Loucy (cell line): Measurements from ENCODE around the gene CC2D2A.

ENCODE experiments used
- H2AFZ ChIP-seq: fragments of 200-600 bp; sonication (generic); 2 replicates; pipeline ENCODE4 v1.6.0; 2016; ENCODE audit warnings: antibody characterized with exemption, mild to moderate bottlenecking, low read length, moderate library complexity
- H3F3A ChIP-seq: fragments of 200-600 bp; 2 replicates; pipeline ENCODE4 v1.6.0; 2016; ENCODE audit warnings: antibody characterized with exemption, low read depth, mild to moderate bottlenecking
- H3K27me3 ChIP-seq: fragments of 200-600 bp; sonication (generic); 2 replicates; pipeline ENCODE4 v1.6.1; 2014; ENCODE audit warnings: low read length, mild to moderate bottlenecking; ENCODE audit not compliant: insufficient read depth, poor library complexity, severe bottlenecking
- H3K36me3 ChIP-seq: fragments of 200-600 bp; sonication (generic); 2 replicates; pipeline ENCODE4 v1.6.1; 2016; ENCODE audit warnings: low read length; ENCODE audit not compliant: insufficient read depth
- H3K4me1 ChIP-seq: fragments of 200-600 bp; sonication (generic); 2 replicates; pipeline ENCODE4 v1.5.1; 2014; ENCODE audit warnings: low read length, mild to moderate bottlenecking; ENCODE audit not compliant: insufficient read depth, poor library complexity, severe bottlenecking
- H3K4me2 ChIP-seq: fragments of 200-600 bp; sonication (generic); 2 replicates; pipeline ENCODE4 v1.6.0; 2014; ENCODE audit warnings: antibody characterized with exemption, low read length, low read depth, mild to moderate bottlenecking; ENCODE audit not compliant: poor library complexity, severe bottlenecking
- H3K4me3 ChIP-seq: fragments of 200-600 bp; sonication (generic); 2 replicates; pipeline ENCODE4 v1.5.1; 2014; ENCODE audit warnings: low read length, mild to moderate bottlenecking, mixed read lengths; ENCODE audit not compliant: poor library complexity, severe bottlenecking
- H3K79me2 ChIP-seq: fragments of 200-600 bp; sonication (generic); 2 replicates; pipeline ENCODE4 v1.6.1; 2014; ENCODE audit warnings: low read length; ENCODE audit not compliant: insufficient read depth
- H3K9ac ChIP-seq: fragments of 200-600 bp; sonication (generic); 2 replicates; pipeline ENCODE4 v1.6.0; 2014; ENCODE audit warnings: mild to moderate bottlenecking, low read depth, low read length, moderate library complexity; ENCODE audit not compliant: poor library complexity, severe bottlenecking
- H3K9me2 ChIP-seq: fragments of 200-600 bp; sonication (generic); replicated peaks from 2 replicates; pipeline ENCODE4 v1.6.1; 2016; ENCODE audit warnings: low read depth, low read length, mixed read lengths
- H3K9me3 ChIP-seq: fragments of 200-600 bp; sonication (generic); 2 replicates; pipeline ENCODE4 v1.6.1; 2014; ENCODE audit warnings: mild to moderate bottlenecking, antibody characterized with exemption, low read length, low read depth; ENCODE audit not compliant: insufficient read depth
- H4K20me1 ChIP-seq: fragments of 200-600 bp; sonication (generic); 2 replicates; pipeline ENCODE4 v1.6.0; 2014; ENCODE audit warnings: antibody characterized with exemption, low read length, mild to moderate bottlenecking; ENCODE audit not compliant: insufficient read depth, poor library complexity, severe bottlenecking
- CTCF ChIP-seq: fragments of 200-600 bp; sonication (generic); conservative IDR thresholded peaks from 2 replicates; pipeline ENCODE4 v1.5.1; 2014; ENCODE audit warnings: mild to moderate bottlenecking, antibody characterized with exemption, low read length
- EZH2phosphoT487 ChIP-seq: fragments of 200-600 bp; IDR thresholded peaks from 2 replicates; pipeline ENCODE4 v1.6.1; 2018; ENCODE audit warnings: antibody characterized with exemption, mild to moderate bottlenecking, moderate library complexity, borderline replicate concordance

CC2D2A gene

GRCh38 chr4:15601862-15602261 lies 132.2 kb downstream of the CC2D2A start:
- peaks cover 4% of the 10 kb centered on the region; the same call in 1 of the 2 replicates for H3K9me3 ChIP-seq
- no peaks in the 10 kb centered on the region for H3K27me3 ChIP-seq
- TF ChIP-seq CTCF (no peak), EZH2phosphoT487 (no peak)

GRCh38 chr4:15605537-15605936 lies 135.9 kb downstream of the CC2D2A start:
- TF ChIP-seq CTCF (no peak), EZH2phosphoT487 (no peak)
- no peak overlapping the region for H2AFZ ChIP-seq
- H4K20me1 ChIP-seq: no peaks in the 10 kb centered on the region
- H3K27me3 ChIP-seq: no peaks in the 10 kb centered on the region
- no peak overlapping the region for H3K4me2 ChIP-seq
- H3K9ac ChIP-seq: no peak overlapping the region
- H3K36me3 ChIP-seq: peaks cover 48% of the 10 kb centered on the region
- H3F3A ChIP-seq: no peaks in the 10 kb centered on the region
- H3K4me3 ChIP-seq: no peak overlapping the region
- no peaks in the 10 kb centered on the region for H3K9me2 ChIP-seq
- H3K9me3 ChIP-seq: peaks cover 4% of the 10 kb centered on the region; the same call in 1 of the 2 replicates
- H3K79me2 ChIP-seq: 0 out of 2 replicates have a peak, but pooled peaks cover 3% of the 10 kb centered on the region
- H3K4me1 ChIP-seq: no peaks in the 10 kb centered on the region

More at GRCh38 chr4:15601862-15602261, 132.2 kb downstream of the CC2D2A start:
- no peak overlapping the region for H3K4me3 ChIP-seq
- H4K20me1 ChIP-seq: no peaks in the 10 kb centered on the region
- H3F3A ChIP-seq: no peaks in the 10 kb centered on the region
- no peaks in the 10 kb centered on the region for H3K4me1 ChIP-seq
- H3K36me3 ChIP-seq: peaks cover 46% of the 10 kb centered on the region
- H3K9me2 ChIP-seq: no peaks in the 10 kb centered on the region
- 0 out of 2 replicates have a peak, but pooled peaks cover 2% of the 10 kb centered on the region for H3K79me2 ChIP-seq
- H3K4me2 ChIP-seq: no peak overlapping the region
- H3K9ac ChIP-seq: no peak overlapping the region
- H2AFZ ChIP-seq: no peak overlapping the region

GRCh38 chr4:15610855-15611254 lies 141.2 kb downstream of the CC2D2A start:
- Histone ChIP-seq H4K20me1 (no peaks in the 10 kb centered on the region), H3K4me3 (no peak overlapping the region), H3K4me2 (no peak overlapping the region), H3K9me2 (no peaks in the 10 kb centered on the region), H3K79me2 (peaks cover 14% of the 10 kb centered on the region; the same call in 1 of the 2 replicates), H2AFZ (no peak overlapping the region), H3K27me3 (no peaks in the 10 kb centered on the region), H3F3A (no peaks in the 10 kb centered on the region), H3K36me3 (peaks cover 29% of the 10 kb centered on the region), H3K4me1 (no peaks in the 10 kb centered on the region), H3K9me3 (no peaks in the 10 kb centered on the region), H3K9ac (no peak overlapping the region)
- no peak for TF ChIP-seq CTCF
- TF ChIP-seq EZH2phosphoT487: no peak
